Ovary (tissue), 9 donors: ENCODE results near the gene RHOJ. TPM values are rescaled to one million over a fixed set of nuclear protein-coding genes. Genes with fewer than 3 reads are reported as not detected.

Experiments used
- DNase-seq, 5 donors: peaks; one replicate each; pipeline ENCODE4 v3.0.0-alpha.2; 2019 to 2020
- H3K27ac ChIP-seq, 2 donors: fragments of 200-600 bp; one replicate each; pipeline versions ENCODE4 v1.5.1 to v1.8.0; 2019 to 2022
- H3K27me3 ChIP-seq: fragments of 200-600 bp; one replicate; pipeline ENCODE4 v1.8.0; 2022
- H3K36me3 ChIP-seq: fragments of 200-600 bp; sonication (generic); one replicate; pipeline ENCODE4 v1.5.1; 2019
- H3K4me1 ChIP-seq: one replicate; pipeline ENCODE4 v1.8.1; 2013; ENCODE audit warnings: mild to moderate bottlenecking, moderate library complexity; ENCODE audit not compliant: insufficient read depth
- H3K4me3 ChIP-seq: fragments of 200-600 bp; sonication (generic); one replicate; pipeline ENCODE4 v1.5.1; 2017
- H3K9me3 ChIP-seq, 2 donors: fragments of 200-600 bp in 1 of 2; sonication (generic) in 1 of 2; one replicate each; pipeline versions ENCODE4 v1.5.1 to v1.8.1; 2013 to 2019; ENCODE audit warnings: mild to moderate bottlenecking in 1 of 2, moderate library complexity in 1 of 2
- CTCF ChIP-seq, 3 donors: fragments of 450-650 bp in 2 of 3; fragments of 200-600 bp in 1 of 3; IDR thresholded peaks; one replicate each; pipeline versions ENCODE4 v1.5.1 to v1.8.0; 2016 to 2022; ENCODE audit warnings: antibody characterized with exemption in 3 of 3, mild to moderate bottlenecking in 1 of 3
- EP300 ChIP-seq: sonication (generic); formaldehyde crosslinking; IDR thresholded peaks from one replicate; pipeline ENCODE4 v1.6.1; 2017; ENCODE audit warnings: antibody characterized with exemption
- POLR2A ChIP-seq: fragments of 450-650 bp; IDR thresholded peaks from one replicate; pipeline ENCODE4 v1.6.1; 2017; ENCODE audit warnings: antibody characterized with exemption, mild to moderate bottlenecking, moderate library complexity
- WGBS, 3 donors: extraction: QIAGEN DNeasy Blood & Tissue Kit in 1 of 3; methylation state at CpG; one replicate each; pipeline versions ENCODE4 v1.1.5 to v1.1.7; 2013 to 2017; 5-methylcytosine and 5-hydroxymethylcytosine counted together
- intact Hi-C, 4 donors: fragments of 100-400 bp; cut with DNase I; formaldehyde crosslinking; loops; one replicate each; pipeline versions ENCODE4 v1.11.0 to v1.15.1; 2022 to 2023
- polyA plus RNA-seq, 2 donors: library from polyadenylated mRNA; stranded (reverse); fragments of 200-250 nt in 1 of 2; fragments of 350-450 nt in 1 of 2; fragmentation: Illumina TruSeq in 1 of 2; extraction: RNeasy Lipid Tissue Mini Kit (QIAGEN cat#74804) in 1 of 2; gene quantifications; one replicate each; pipeline ENCODE4 v1.2.3, GENCODE V29; 2013 to 2014
- total RNA-seq, 7 donors: library from RNA; depleted of rRNA in 2 of 7; stranded (reverse); fragments of >200 nt in 2 of 7; fragmentation: NEBNext Ultra II Directional in 3 of 7; extraction: Animal tissue kit (Norgen Biotek cat#: 25700) in 3 of 7; gene quantifications; one replicate each; pipeline versions ENCODE4 v1.1.0 to v1.2.4, GENCODE V29; 2016 to 2023
- donor health status: DM: no; HTN: no; CAD: no; lungs with moderate emphysema.
- donor health status: DM: no; HTN: no; CAD: no.
- donor health status: Bipolar disorder and iron deficiency.
- donor health status: DM: yes; HTN: yes; CAD: no.
- donor health status: DM: no; HTN: no; CAD: no.
- donor health status: DM: yes; HTN: yes; CAD: no.

Gene RHOJ
- total and polyA plus RNA-seq, 9 donors: 4.9 to 32.9 (median 16.1) TPM

- H3K4me3 ChIP-seq: no peak overlapping the region
- H3K36me3 ChIP-seq: no peaks in the 10 kb centered on the region
- WGBS, 3 donors: 36 to 46% (median 44%) methylated on average over 4 of the region's 4 CpGs
- intact Hi-C loops: no loop called here
- no peak for DNase-seq
- H3K4me1 ChIP-seq: no peaks in the 10 kb centered on the region
- no peak overlapping the region for H3K27ac ChIP-seq
- no peaks in the 10 kb centered on the region for H3K27me3 ChIP-seq
- no peaks in the 10 kb centered on the region for H3K9me3 ChIP-seq
- no peak for TF ChIP-seq POLR2A
- TF ChIP-seq EP300: no peak
- TF ChIP-seq CTCF (IDR thresholded peaks at IDR 0.05): no peak
Measured at GRCh38 chr14:63224196-63224595, 20.0 kb downstream of the RHOJ start.

- intact Hi-C loops: no loop called here
- H3K4me1 ChIP-seq: no peaks in the 10 kb centered on the region
- H3K4me3 ChIP-seq: no peak overlapping the region
- no peaks in the 10 kb centered on the region for H3K9me3 ChIP-seq
- TF ChIP-seq POLR2A (no peak), EP300 (no peak), CTCF (IDR thresholded peaks at IDR 0.05) (no peak)
- WGBS, 3 donors: 66 to 68% (median 67%) methylated on average over 2 of the region's 2 CpGs
- no peaks in the 10 kb centered on the region for H3K27me3 ChIP-seq
- no peaks in the 10 kb centered on the region for H3K36me3 ChIP-seq
- no peak overlapping the region for H3K27ac ChIP-seq
- no peak for DNase-seq
Measured at GRCh38 chr14:63228217-63228616, 24.0 kb downstream of the RHOJ start.

- H3K9me3 ChIP-seq: no peaks in the 10 kb centered on the region
- H3K27me3 ChIP-seq: no peaks in the 10 kb centered on the region
- 65 to 69% (median 66%) methylated on average over 5 of the region's 5 CpGs for WGBS, 3 donors
- H3K36me3 ChIP-seq: no peaks in the 10 kb centered on the region
- no peaks in the 10 kb centered on the region for H3K4me1 ChIP-seq
- TF ChIP-seq CTCF (IDR thresholded peaks at IDR 0.05) (no peak), POLR2A (no peak), EP300 (no peak)
- intact Hi-C loops: no loop called here
- no peak overlapping the region for H3K4me3 ChIP-seq
- H3K27ac ChIP-seq: no peak overlapping the region
- no peak for DNase-seq
Measured at GRCh38 chr14:63229330-63230059, 25.3 kb downstream of the RHOJ start.

- H3K27ac ChIP-seq: no peak overlapping the region
- H3K4me3 ChIP-seq: no peak overlapping the region
- H3K4me1 ChIP-seq: no peaks in the 10 kb centered on the region
- no peaks in the 10 kb centered on the region for H3K27me3 ChIP-seq
- no peak for DNase-seq
- TF ChIP-seq POLR2A (no peak), EP300 (no peak), CTCF (IDR thresholded peaks at IDR 0.05) (no peak)
- H3K36me3 ChIP-seq: no peaks in the 10 kb centered on the region
- intact Hi-C loops: no loop called here
- H3K9me3 ChIP-seq: no peaks in the 10 kb centered on the region
- 87 to 89% (median 89%) methylated on average over 3 of the region's 3 CpGs for WGBS, 3 donors
Measured at GRCh38 chr14:63231766-63232165, 27.5 kb downstream of the RHOJ start.
